Measurements from ENCODE around the gene TWNK.

GRCh38 chr10:101021692-101022251 is 34.4 kb downstream of the TWNK start:
- TF ChIP-seq CTCF (IDR thresholded peaks at IDR 0.05 in 8 of 11, conservative IDR thresholded peaks at IDR 0.05 in 3 of 11) (no peak), POLR2AphosphoS5 (IDR thresholded peaks at IDR 0.05) (no peak), POLR2A (IDR thresholded peaks at IDR 0.05) (no peak)
